ENCODE results near the gene ZMAT5. TPM values are rescaled to one million over a fixed set of nuclear protein-coding genes. Genes with fewer than 3 reads are reported as not detected.

Gene ZMAT5
- total and polyA plus RNA-seq, 2 of the 13 experiments (the other 11 are each of a cell fraction or from before 2014, with no cell fraction given): 20.7 to 27.8 TPM

DNA sequence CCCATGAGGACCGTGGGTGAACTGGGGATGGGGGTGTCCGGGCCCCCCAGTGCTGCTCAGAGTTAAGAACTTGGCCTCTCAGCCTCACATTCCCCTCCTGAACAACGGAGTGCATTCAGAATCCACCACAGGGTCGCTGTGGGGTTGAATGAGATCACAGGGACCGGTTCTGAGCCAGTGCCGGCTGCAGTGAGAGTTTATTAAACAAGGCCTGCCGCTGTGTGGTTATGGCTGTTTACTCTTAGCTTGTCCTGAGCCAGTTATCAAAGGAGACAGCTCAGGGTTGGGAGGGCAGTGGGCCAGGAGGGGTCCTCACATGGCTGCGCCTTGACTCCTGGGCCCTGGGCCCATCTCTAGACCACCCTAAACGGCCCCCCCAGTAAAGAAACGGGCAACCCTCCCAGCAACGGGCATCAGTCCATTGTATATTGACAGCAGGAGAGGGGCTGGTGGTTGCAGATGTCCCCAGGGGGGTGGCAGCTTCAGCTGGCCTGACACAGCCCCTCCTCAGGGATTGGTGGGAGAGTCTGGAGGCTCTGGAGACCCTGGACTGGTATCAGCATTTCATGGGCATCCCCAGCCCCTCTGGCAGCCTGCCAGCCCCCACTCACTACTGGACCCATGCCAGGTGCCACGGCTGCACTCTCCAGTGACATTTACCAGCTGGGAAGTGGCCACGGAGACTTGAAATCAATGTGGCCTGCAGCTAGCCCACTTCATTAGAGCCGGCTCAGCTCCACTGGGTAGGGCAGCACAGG is 62.1 kb downstream of the ZMAT5 start (continued):
- TF ChIP-seq, protein P1, sequence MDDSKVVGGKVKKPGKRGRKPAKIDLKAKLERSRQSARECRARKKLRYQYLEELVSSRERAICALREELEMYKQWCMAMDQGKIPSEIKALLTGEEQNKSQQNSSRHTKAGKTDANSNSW (CRISPR knock-in tag; IDR thresholded peaks at IDR 0.05; ENCODE audit: borderline replicate concordance): no peak
- TF ChIP-seq ZFP90 (CRISPR knock-in tag; IDR thresholded peaks at IDR 0.05; ENCODE audit: borderline replicate concordance): no peak
- TF ChIP-seq TGIF2 (CRISPR knock-in tag; IDR thresholded peaks at IDR 0.05): no peak
- no peak for TF ChIP-seq RARG (CRISPR knock-in tag; IDR thresholded peaks at IDR 0.05; ENCODE audit: low read depth)
- 0 out of 2 replicates have a peak, but pooled peaks have one; percentile 20 for TF ChIP-seq BHLHE40 (IDR thresholded peaks at IDR 0.05; ENCODE audit: low read length)
- no peak for TF ChIP-seq ZNF530 (CRISPR knock-in tag; IDR thresholded peaks at IDR 0.05; ENCODE audit: low read depth)
- TF ChIP-seq, protein P2, sequence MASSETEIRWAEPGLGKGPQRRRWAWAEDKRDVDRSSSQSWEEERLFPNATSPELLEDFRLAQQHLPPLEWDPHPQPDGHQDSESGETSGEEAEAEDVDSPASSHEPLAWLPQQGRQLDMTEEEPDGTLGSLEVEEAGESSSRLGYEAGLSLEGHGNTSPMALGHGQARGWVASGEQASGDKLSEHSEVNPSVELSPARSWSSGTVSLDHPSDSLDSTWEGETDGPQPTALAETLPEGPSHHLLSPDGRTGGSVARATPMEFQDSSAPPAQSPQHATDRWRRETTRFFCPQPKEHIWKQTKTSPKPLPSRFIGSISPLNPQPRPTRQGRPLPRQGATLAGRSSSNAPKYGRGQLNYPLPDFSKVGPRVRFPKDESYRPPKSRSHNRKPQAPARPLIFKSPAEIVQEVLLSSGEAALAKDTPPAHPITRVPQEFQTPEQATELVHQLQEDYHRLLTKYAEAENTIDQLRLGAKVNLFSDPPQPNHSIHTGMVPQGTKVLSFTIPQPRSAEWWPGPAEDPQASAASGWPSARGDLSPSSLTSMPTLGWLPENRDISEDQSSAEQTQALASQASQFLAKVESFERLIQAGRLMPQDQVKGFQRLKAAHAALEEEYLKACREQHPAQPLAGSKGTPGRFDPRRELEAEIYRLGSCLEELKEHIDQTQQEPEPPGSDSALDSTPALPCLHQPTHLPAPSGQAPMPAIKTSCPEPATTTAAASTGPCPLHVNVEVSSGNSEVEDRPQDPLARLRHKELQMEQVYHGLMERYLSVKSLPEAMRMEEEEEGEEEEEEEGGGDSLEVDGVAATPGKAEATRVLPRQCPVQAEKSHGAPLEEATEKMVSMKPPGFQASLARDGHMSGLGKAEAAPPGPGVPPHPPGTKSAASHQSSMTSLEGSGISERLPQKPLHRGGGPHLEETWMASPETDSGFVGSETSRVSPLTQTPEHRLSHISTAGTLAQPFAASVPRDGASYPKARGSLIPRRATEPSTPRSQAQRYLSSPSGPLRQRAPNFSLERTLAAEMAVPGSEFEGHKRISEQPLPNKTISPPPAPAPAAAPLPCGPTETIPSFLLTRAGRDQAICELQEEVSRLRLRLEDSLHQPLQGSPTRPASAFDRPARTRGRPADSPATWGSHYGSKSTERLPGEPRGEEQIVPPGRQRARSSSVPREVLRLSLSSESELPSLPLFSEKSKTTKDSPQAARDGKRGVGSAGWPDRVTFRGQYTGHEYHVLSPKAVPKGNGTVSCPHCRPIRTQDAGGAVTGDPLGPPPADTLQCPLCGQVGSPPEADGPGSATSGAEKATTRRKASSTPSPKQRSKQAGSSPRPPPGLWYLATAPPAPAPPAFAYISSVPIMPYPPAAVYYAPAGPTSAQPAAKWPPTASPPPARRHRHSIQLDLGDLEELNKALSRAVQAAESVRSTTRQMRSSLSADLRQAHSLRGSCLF (CRISPR knock-in tag; IDR thresholded peaks at IDR 0.05; ENCODE audit: borderline replicate concordance): no peak
- no peak for TF ChIP-seq ATF1 (CRISPR knock-in tag; IDR thresholded peaks at IDR 0.05)
- TF ChIP-seq, protein P3, sequence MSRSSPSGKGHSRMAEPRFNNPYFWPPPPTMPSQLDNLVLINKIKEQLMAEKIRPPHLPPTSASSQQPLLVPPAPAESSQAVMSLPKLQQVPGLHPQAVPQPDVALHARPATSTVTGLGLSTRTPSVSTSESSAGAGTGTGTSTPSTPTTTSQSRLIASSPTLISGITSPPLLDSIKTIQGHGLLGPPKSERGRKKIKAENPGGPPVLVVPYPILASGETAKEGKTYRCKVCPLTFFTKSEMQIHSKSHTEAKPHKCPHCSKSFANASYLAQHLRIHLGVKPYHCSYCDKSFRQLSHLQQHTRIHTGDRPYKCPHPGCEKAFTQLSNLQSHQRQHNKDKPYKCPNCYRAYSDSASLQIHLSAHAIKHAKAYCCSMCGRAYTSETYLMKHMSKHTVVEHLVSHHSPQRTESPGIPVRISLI (CRISPR knock-in tag; IDR thresholded peaks at IDR 0.05; ENCODE audit: borderline replicate concordance): no peak
- TF ChIP-seq, protein P4, sequence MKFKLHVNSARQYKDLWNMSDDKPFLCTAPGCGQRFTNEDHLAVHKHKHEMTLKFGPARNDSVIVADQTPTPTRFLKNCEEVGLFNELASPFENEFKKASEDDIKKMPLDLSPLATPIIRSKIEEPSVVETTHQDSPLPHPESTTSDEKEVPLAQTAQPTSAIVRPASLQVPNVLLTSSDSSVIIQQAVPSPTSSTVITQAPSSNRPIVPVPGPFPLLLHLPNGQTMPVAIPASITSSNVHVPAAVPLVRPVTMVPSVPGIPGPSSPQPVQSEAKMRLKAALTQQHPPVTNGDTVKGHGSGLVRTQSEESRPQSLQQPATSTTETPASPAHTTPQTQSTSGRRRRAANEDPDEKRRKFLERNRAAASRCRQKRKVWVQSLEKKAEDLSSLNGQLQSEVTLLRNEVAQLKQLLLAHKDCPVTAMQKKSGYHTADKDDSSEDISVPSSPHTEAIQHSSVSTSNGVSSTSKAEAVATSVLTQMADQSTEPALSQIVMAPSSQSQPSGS (CRISPR knock-in tag; IDR thresholded peaks at IDR 0.05): no peak
- peak; percentile 82 for TF ChIP-seq FOXA3 (CRISPR knock-in tag; IDR thresholded peaks at IDR 0.05)
- no peak for TF ChIP-seq ZKSCAN5 (CRISPR knock-in tag; IDR thresholded peaks at IDR 0.05)
- no peak for TF ChIP-seq FOXA1 (IDR thresholded peaks at IDR 0.05)
- TF ChIP-seq FOXA1 (CRISPR knock-in tag; IDR thresholded peaks at IDR 0.05): peak; percentile 92
- TF ChIP-seq MIER3 (CRISPR knock-in tag; IDR thresholded peaks at IDR 0.05; ENCODE audit: borderline replicate concordance): no peak
- TF ChIP-seq ZFP36 (IDR thresholded peaks at IDR 0.05; ENCODE audit: borderline replicate concordance, low read depth, low read length, partially characterized antibody): no peak
- TF ChIP-seq ZNF713 (CRISPR knock-in tag; IDR thresholded peaks at IDR 0.05): no peak
- no peak for TF ChIP-seq ZNF383 (CRISPR knock-in tag; IDR thresholded peaks at IDR 0.05; ENCODE audit: borderline replicate concordance)
- no peak for TF ChIP-seq THAP11 (CRISPR knock-in tag; IDR thresholded peaks at IDR 0.05)
- TF ChIP-seq ZNF558 (CRISPR knock-in tag; IDR thresholded peaks at IDR 0.05; ENCODE audit: borderline replicate concordance): no peak
- TF ChIP-seq SMAD9 (CRISPR knock-in tag; IDR thresholded peaks at IDR 0.05): no peak
- TF ChIP-seq, protein P5, sequence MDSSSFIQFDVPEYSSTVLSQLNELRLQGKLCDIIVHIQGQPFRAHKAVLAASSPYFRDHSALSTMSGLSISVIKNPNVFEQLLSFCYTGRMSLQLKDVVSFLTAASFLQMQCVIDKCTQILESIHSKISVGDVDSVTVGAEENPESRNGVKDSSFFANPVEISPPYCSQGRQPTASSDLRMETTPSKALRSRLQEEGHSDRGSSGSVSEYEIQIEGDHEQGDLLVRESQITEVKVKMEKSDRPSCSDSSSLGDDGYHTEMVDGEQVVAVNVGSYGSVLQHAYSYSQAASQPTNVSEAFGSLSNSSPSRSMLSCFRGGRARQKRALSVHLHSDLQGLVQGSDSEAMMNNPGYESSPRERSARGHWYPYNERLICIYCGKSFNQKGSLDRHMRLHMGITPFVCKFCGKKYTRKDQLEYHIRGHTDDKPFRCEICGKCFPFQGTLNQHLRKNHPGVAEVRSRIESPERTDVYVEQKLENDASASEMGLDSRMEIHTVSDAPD (CRISPR knock-in tag; IDR thresholded peaks at IDR 0.05): no peak
